Lower lobe of right lung (tissue), 2 donors: ENCODE data around the gene FLT1. TPM values are rescaled to one million over a fixed set of nuclear protein-coding genes. Genes with fewer than 3 reads are reported as not detected.
A peak's percentile ranks its signal among the peaks of the same experiment; 100 is the strongest.

Source experiments
- ATAC-seq, 2 donors: fragments of 200-7000 bp; cut with Tn5 transposase; one replicate each; pipeline ENCODE4 v1.9.1; 2020 to 2022; ENCODE audit warnings: mild to moderate bottlenecking in 2 of 2, moderate library complexity in 2 of 2
- DNase-seq: peaks from one replicate; pipeline ENCODE4 v3.0.0-alpha.2; 2020
- H3K27ac ChIP-seq: fragments of 200-600 bp; one replicate; pipeline ENCODE4 v1.8.0; 2022
- H3K27me3 ChIP-seq: fragments of 200-600 bp; one replicate; pipeline ENCODE4 v1.8.0; 2022; ENCODE audit warnings: low read depth
- H3K36me3 ChIP-seq: fragments of 200-600 bp; one replicate; pipeline ENCODE4 v1.8.0; 2022; ENCODE audit warnings: mild to moderate bottlenecking
- H3K4me1 ChIP-seq: fragments of 200-600 bp; one replicate; pipeline ENCODE4 v1.8.0; 2022
- H3K4me3 ChIP-seq: fragments of 200-600 bp; one replicate; pipeline ENCODE4 v1.8.0; 2022; ENCODE audit warnings: mild to moderate bottlenecking
- H3K9me3 ChIP-seq: fragments of 200-600 bp; one replicate; pipeline ENCODE4 v1.8.0; 2022
- CTCF ChIP-seq: fragments of 200-600 bp; IDR thresholded peaks from one replicate; pipeline ENCODE4 v1.8.0; 2022; ENCODE audit warnings: antibody characterized with exemption, mild to moderate bottlenecking
- intact Hi-C: fragments of 100-400 bp; cut with DNase I; formaldehyde crosslinking; loops from one replicate; pipeline ENCODE4 v1.11.0; 2022
- total RNA-seq: library from RNA; stranded (reverse); fragmentation: NEBNext Ultra II Directional; extraction: Animal tissue kit (Norgen Biotek cat#: 25700); gene quantifications from one replicate; pipeline ENCODE4 v1.2.1, GENCODE V29; 2021
- donor health status: DM: no; HTN: yes; CAD: no; lungs with severe emphysema.

The FLT1 gene
- total RNA-seq, 1 donor from 2014 or later, result 41.9 TPM

DNA sequence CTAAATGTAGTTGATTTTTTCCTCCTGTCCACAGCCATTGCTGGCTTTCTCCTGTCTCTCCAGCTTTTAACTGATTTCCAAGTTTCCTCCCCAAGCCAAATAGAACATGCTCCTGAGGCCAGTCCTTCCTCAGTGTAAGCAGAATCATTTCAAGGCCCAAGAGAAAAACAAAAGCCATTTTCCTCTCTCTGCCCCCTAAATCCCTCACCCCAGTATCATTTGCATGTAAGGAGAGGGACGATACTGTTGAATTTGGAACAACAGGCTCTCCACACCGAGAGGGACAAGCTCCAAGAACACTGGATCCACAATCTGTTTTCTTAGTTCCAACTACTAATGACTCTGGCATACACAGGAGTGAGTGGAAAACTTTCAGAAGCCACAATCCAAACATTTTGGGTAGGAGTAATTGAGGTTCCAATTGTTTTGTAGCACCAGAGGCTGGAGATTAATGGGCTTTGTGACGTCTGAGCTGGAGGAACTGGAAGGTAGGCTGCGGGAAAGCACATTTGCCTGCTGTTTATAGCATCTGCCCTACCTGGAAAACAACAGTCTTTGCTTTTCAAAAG lies 156.8 kb downstream of the FLT1 start:
- no peaks in the 10 kb centered on the region for H3K9me3 ChIP-seq
- H3K36me3 ChIP-seq, result no peaks in the 10 kb centered on the region
- H3K4me1 ChIP-seq, result peaks cover 16% of the 10 kb centered on the region
- no peak for TF ChIP-seq CTCF
- no peaks in the 10 kb centered on the region for H3K27me3 ChIP-seq
- no peak for DNase-seq
- intact Hi-C loops, result no loop called here
- H3K27ac ChIP-seq, result no peak overlapping the region
- no peak for ATAC-seq
- no peak overlapping the region for H3K4me3 ChIP-seq

DNA sequence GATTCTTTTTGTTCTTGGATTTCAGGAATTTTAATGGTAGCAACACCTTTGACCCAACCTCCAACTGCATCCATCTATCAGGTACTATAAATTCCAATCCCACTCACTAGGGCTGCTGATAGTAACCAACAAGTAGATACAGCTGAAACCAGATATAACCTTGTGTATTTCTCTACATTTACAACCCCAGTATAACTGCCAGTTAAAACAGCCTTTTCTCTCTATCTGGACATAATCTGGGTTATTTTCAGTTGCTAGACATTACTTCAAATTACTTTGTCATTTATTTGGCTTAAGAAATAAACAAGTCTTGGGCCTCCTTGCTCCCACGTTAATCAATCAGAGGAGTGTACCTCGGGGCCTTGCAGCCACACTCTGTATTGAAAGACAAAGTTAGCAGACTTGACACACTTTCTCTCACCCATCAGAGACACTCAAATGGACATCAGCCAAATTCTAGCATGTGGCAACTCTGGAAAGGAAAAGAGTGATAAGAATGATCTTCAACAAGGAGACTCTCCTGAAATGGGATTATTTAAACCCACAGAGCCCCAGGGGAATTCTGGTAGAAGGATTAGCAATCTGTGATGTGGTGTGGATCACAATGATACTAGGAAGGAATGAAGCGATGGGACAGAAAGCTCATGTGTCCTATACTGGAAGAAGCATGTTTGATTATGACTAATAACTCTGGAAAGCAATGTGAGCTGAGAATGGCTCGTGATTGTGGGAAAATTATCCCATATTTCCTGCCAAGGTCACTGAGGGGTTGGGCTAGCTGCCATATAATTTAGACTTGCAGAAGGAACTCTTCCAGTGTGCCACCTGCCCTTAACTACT lies 157.5 kb downstream of the FLT1 start:
- DNase-seq, result no peak
- intact Hi-C loops, result no loop called here

GRCh38 chr13:28336193-28336657 lies 158.7 kb downstream of the FLT1 start:
- DNase-seq (no peak), ATAC-seq (peak in 1 of 2 donors; percentile 31)
- TF ChIP-seq CTCF, result no peak
- H3K4me1 ChIP-seq, result peaks cover 16% of the 10 kb centered on the region
- H3K27ac ChIP-seq, result no peak overlapping the region
- H3K27me3 ChIP-seq, result peaks cover 4% of the 10 kb centered on the region
- no peak overlapping the region for H3K4me3 ChIP-seq
- H3K9me3 ChIP-seq, result no peaks in the 10 kb centered on the region
- no peaks in the 10 kb centered on the region for H3K36me3 ChIP-seq
- intact Hi-C loops, result no loop called here

More for the DNA sequence above, 157.5 kb downstream of the FLT1 start:
- Histone ChIP-seq H3K4me3 (no peak overlapping the region), H3K27ac (no peak overlapping the region), H3K9me3 (no peaks in the 10 kb centered on the region), H3K27me3 (no peaks in the 10 kb centered on the region), H3K36me3 (no peaks in the 10 kb centered on the region), H3K4me1 (peaks cover 16% of the 10 kb centered on the region)
- no peak for TF ChIP-seq CTCF
- no peak for ATAC-seq

DNA sequence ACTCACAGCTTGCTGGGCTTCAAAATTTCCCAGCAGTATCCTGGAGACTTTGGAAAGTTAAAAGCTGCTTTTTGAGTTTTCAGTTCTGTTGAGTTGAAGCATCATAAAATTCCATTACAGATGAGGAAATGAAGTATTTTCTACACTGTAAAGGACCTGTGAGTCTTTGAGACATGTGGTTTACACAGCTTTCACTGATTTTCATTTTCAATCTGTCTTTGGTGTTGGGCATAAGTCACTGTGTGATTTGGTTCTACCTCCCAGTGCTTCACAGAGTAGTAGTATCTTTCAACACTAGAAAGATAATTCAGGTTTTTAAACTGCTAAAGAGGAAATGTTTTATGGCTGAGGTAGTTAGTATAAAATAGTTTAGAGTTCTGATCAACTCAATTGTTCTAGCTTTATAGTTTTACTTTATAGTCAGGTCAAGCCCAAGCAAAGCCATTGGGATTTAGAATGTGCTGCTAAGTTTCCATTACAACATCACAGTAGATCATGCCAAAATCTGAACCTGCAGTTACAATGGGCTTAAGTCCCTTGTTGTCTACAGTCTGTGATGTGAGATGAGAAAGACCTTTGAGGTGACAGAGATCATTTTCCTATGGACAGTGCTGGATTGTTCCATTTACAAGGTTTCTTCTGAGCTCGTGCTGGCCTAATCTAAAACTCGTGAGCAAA lies 161.6 kb downstream of the FLT1 start:
- Histone ChIP-seq H3K4me3 (no peak overlapping the region), H3K9me3 (no peaks in the 10 kb centered on the region), H3K4me1 (peaks cover 28% of the 10 kb centered on the region), H3K27me3 (peaks cover 4% of the 10 kb centered on the region), H3K27ac (no peak overlapping the region), H3K36me3 (no peaks in the 10 kb centered on the region)
- intact Hi-C loops, result no loop called here
- no peak for DNase-seq
- no peak for ATAC-seq
- no peak for TF ChIP-seq CTCF

DNA sequence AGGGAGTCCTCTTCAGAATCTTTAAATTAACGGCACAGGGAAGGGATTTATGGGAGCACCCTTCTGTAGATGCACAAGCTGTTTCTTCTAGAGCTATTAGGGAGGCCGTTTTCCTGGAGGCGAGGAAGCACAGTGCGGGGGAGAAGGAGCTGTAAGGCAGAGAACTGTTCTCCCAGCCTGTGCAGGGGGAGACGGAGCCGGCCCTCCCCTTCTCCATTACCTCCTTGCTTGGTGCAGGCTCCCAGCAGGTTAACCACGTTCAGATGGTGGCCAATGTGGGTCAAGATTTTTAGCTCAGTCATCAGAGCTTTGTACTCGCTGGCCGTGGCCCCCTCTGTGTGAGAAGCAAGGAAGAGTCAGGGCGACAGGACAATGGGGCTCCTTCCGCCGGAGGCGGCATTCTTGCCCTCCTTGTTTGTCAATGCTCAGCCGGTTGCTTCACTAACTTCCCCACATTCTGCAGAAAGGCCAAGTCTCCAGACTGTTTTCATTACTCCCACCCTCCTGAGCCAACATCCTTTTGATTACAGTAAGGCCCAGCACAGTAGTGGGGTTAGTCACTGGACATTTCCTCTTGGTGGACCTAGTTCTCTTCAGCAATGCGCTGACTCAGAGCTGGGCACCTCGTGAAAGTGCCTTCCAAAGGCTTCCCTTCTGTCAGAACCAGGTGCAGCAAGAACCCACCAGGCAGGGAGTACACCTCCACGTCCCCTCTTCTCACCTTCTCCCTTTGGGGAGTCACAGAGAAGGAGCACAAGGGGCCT lies 165.4 kb downstream of the FLT1 start:
- Histone ChIP-seq H3K27me3 (peaks cover 4% of the 10 kb centered on the region), H3K27ac (no peak overlapping the region), H3K9me3 (no peaks in the 10 kb centered on the region), H3K4me3 (no peak overlapping the region), H3K36me3 (no peaks in the 10 kb centered on the region), H3K4me1 (peaks cover 20% of the 10 kb centered on the region)
- DNase-seq (peak; percentile 58), ATAC-seq (peak; percentile 87 to 88)
- intact Hi-C loops, result no loop called here
- TF ChIP-seq CTCF, result no peak
